NT2/D1 (cell line): Measurements from ENCODE around the gene DECR2.

Experiments used
- SUZ12 ChIP-seq: IDR thresholded peaks from 2 replicates; pipeline ENCODE4 v1.6.1; 2011; ENCODE audit not compliant: insufficient read length, insufficient read depth; ENCODE audit errors: extremely low read depth
- YY1 ChIP-seq: IDR thresholded peaks from 2 replicates; pipeline ENCODE4 v1.6.1; 2011; ENCODE audit not compliant: insufficient read length, insufficient read depth
- ZNF274 ChIP-seq: IDR thresholded peaks from 2 replicates; pipeline ENCODE4 v1.6.1; 2011; ENCODE audit warnings: mild to moderate bottlenecking, low read depth, low read length

- TF ChIP-seq ZNF274 (no peak), YY1 (no peak), SUZ12 (no peak)
These were observed 38.4 kb upstream of the DECR2 start for GRCh38 chr16:363110-363765.
